ENCODE measurements around the gene SEMA4D.
"Not testable (repeated sequence)": the region's sequence is repeated elsewhere in the genome, so short reads cannot be mapped to it uniquely, and the experiment has no call there.

DNA sequence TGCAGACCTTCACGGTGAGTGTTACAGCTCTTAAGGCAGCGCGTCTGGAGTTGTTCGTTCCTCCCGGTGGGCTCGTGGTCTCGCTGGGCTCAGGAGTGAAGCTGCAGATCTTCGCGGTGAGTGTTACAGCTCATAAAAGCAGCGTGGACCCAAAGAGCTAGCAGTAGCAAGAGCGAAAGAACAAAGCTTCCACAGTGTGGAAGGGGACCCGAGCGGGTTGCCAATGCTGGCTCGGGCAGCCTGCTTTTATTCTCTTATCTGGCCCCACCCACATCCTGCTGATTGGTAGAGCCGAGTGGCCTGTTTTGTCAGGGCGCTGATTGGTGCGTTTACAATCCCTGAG lies 18.3 kb downstream of the SEMA4D start:
- not testable (repeated sequence) for TF ChIP-seq POLR2A (IDR thresholded peaks at IDR 0.05)
- TF ChIP-seq, protein P1, sequence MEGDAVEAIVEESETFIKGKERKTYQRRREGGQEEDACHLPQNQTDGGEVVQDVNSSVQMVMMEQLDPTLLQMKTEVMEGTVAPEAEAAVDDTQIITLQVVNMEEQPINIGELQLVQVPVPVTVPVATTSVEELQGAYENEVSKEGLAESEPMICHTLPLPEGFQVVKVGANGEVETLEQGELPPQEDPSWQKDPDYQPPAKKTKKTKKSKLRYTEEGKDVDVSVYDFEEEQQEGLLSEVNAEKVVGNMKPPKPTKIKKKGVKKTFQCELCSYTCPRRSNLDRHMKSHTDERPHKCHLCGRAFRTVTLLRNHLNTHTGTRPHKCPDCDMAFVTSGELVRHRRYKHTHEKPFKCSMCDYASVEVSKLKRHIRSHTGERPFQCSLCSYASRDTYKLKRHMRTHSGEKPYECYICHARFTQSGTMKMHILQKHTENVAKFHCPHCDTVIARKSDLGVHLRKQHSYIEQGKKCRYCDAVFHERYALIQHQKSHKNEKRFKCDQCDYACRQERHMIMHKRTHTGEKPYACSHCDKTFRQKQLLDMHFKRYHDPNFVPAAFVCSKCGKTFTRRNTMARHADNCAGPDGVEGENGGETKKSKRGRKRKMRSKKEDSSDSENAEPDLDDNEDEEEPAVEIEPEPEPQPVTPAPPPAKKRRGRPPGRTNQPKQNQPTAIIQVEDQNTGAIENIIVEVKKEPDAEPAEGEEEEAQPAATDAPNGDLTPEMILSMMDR (IDR thresholded peaks at IDR 0.05), result not testable (repeated sequence)
